ENCODE data around the gene EML4. TPM values are rescaled to one million over a fixed set of nuclear protein-coding genes. Genes with fewer than 3 reads are reported as not detected.

The EML4 gene
- total and polyA plus RNA-seq, 9 of the 15 experiments (the other 6 are each of a cell fraction or from before 2014, with no cell fraction given) = 14.7 to 48.3 (median 36.5) TPM

GRCh38 chr2:42183775-42184174 is 14.6 kb downstream of the EML4 start:
- CTCF ChIA-PET (ENCODE audit: low intra/inter-chr PET ratio) = no interaction called here
- no peak overlapping the region for H3K27ac ChIP-seq (ENCODE audit: extremely low read depth, low read depth, low read length)
- no peak for ATAC-seq
- no peak for FAIRE-seq
- no peaks in the 10 kb centered on the region for H3K9me1 ChIP-seq (ENCODE audit: control insufficient read depth, insufficient read depth, low read length)
- no peak overlapping the region for H3K4me3 ChIP-seq
- no peaks in the 10 kb centered on the region for H3K27me3 ChIP-seq (ENCODE audit: control insufficient read depth in 2 of 2, insufficient read depth in 2 of 2, low read length in 2 of 2)
- no peak overlapping the region for H2AFZ ChIP-seq (ENCODE audit: low read depth, low read length)
- 78% methylated on average over 1 of the region's 1 CpG for WGBS (ENCODE audit: insufficient coverage, low coverage, missing lambda C conversion rate)
- peaks cover 21% of the 10 kb centered on the region; the same call in 2 of the 3 replicates for H3K79me2 ChIP-seq (ENCODE audit: control insufficient read depth, insufficient read depth, low read length)
- H3K9me3 ChIP-seq (replicated peaks; ENCODE audit: control insufficient read depth, insufficient read depth, low read depth, low read length) = no peaks in the 10 kb centered on the region
- POLR2A ChIA-PET = interaction anchor here (0.8 kb wide), 1 partner anchor 87 kb away, joined by 3 read pairs; no protein-coding TSS in a partner anchor
- no peak for TF ChIP-seq KHSRP (IDR thresholded peaks at IDR 0.05)
- TF ChIP-seq ZNF586 (CRISPR knock-in tag; conservative IDR thresholded peaks at IDR 0.05) = no peak
- no peak for TF ChIP-seq DDX20 (tag; IDR thresholded peaks at IDR 0.05; ENCODE audit: low read depth)
- TF ChIP-seq RB1 (IDR thresholded peaks at IDR 0.05; ENCODE audit: low read depth) = no peak
- no peak for TF ChIP-seq ARID4B (CRISPR knock-in tag; IDR thresholded peaks at IDR 0.05)
- TF ChIP-seq, protein P1, sequence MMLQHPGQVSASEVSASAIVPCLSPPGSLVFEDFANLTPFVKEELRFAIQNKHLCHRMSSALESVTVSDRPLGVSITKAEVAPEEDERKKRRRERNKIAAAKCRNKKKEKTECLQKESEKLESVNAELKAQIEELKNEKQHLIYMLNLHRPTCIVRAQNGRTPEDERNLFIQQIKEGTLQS (IDR thresholded peaks at IDR 0.05) = peak; percentile 24; the same call in 1 of the 2 replicates
- TF ChIP-seq, protein P1 (CRISPR knock-in tag; conservative IDR thresholded peaks at IDR 0.05) = no peak
- TF ChIP-seq, protein P2, sequence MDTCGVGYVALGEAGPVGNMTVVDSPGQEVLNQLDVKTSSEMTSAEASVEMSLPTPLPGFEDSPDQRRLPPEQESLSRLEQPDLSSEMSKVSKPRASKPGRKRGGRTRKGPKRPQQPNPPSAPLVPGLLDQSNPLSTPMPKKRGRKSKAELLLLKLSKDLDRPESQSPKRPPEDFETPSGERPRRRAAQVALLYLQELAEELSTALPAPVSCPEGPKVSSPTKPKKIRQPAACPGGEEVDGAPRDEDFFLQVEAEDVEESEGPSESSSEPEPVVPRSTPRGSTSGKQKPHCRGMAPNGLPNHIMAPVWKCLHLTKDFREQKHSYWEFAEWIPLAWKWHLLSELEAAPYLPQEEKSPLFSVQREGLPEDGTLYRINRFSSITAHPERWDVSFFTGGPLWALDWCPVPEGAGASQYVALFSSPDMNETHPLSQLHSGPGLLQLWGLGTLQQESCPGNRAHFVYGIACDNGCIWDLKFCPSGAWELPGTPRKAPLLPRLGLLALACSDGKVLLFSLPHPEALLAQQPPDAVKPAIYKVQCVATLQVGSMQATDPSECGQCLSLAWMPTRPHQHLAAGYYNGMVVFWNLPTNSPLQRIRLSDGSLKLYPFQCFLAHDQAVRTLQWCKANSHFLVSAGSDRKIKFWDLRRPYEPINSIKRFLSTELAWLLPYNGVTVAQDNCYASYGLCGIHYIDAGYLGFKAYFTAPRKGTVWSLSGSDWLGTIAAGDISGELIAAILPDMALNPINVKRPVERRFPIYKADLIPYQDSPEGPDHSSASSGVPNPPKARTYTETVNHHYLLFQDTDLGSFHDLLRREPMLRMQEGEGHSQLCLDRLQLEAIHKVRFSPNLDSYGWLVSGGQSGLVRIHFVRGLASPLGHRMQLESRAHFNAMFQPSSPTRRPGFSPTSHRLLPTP (IDR thresholded peaks at IDR 0.05; ENCODE audit: borderline replicate concordance, extremely low read depth, insufficient read length) = no peak
- TF ChIP-seq HDAC3 (IDR thresholded peaks at IDR 0.05; ENCODE audit: borderline replicate concordance, partially characterized antibody) = no peak
- H3K36me3 ChIP-seq (ENCODE audit: control insufficient read depth, insufficient read depth, low read length) = peaks cover 3% of the 10 kb centered on the region; the same call in 1 of the 3 replicates
- intact Hi-C loops (cut with micrococcal nuclease) = no loop called here
- DNase-seq (ENCODE audit: extremely low read depth in 1 of 4, low spot score in 3 of 4) = no peak
- peaks cover 0 to 6% of the 10 kb centered on the region in 2 experiments; a peak in 1 of 5 replicates for H3K4me1 ChIP-seq (replicated peaks in 1 of 2; ENCODE audit: control insufficient read depth in 2 of 2, insufficient read depth in 2 of 2, low read length in 2 of 2)
- no peak overlapping the region for H3K9ac ChIP-seq (ENCODE audit: insufficient read depth in 1 of 2, low read depth in 2 of 2, low read length in 2 of 2)
- H3K4me2 ChIP-seq (ENCODE audit: insufficient read depth, low read length) = no peak overlapping the region
- BruUV-seq (replicated peaks) = no TSS peak
- in situ Hi-C loops (cut with MboI) = no loop called here
- H4K20me1 ChIP-seq (replicated peaks; ENCODE audit: control insufficient read depth, insufficient read depth, low read length) = no peaks in the 10 kb centered on the region
